OCI-LY3 (cell line): Measurements from ENCODE around the gene LSG1.
"Not testable (repeated sequence)": the region's sequence is repeated elsewhere in the genome, so short reads cannot be mapped to it uniquely, and the experiment has no call there.

Experiments used
- H2AFZ ChIP-seq: fragments of 200-600, 300-600 bp; shearing (Covaris generic); 2 replicates; pipeline ENCODE4 v1.6.0; 2014; ENCODE audit warnings: antibody characterized with exemption, low read depth, low read length
- H3K27ac ChIP-seq: fragments of 200-600, 300-600 bp; sonication (generic); 2 replicates; pipeline ENCODE4 v1.5.1; 2014; ENCODE audit warnings: mild to moderate bottlenecking, low read length, moderate library complexity, mixed read lengths
- H3K27me3 ChIP-seq: fragments of 200-600, 300-600 bp; sonication (generic); 2 replicates; pipeline ENCODE4 v1.6.1; 2014; ENCODE audit warnings: low read depth, low read length, mixed read lengths
- H3K36me3 ChIP-seq: fragments of 200-600, 300-600 bp; sonication (generic); replicated peaks from 2 replicates; pipeline ENCODE3; 2014; ENCODE audit warnings: low read depth, low read length, mixed read lengths
- H3K4me1 ChIP-seq: fragments of 300-600, 200-600 bp; sonication (generic); 2 replicates; pipeline ENCODE4 v1.6.1; 2014; ENCODE audit warnings: low read length, mixed read lengths
- H3K4me2 ChIP-seq: fragments of 200-600, 300-600 bp; sonication (generic); 2 replicates; pipeline ENCODE4 v1.6.1; 2014; ENCODE audit warnings: low read length, mixed read lengths
- H3K4me3 ChIP-seq: fragments of 300-600, 200-600 bp; sonication (generic); 2 replicates; pipeline ENCODE4 v1.5.1; 2014; ENCODE audit warnings: antibody characterized with exemption, mild to moderate bottlenecking, low read length, moderate library complexity
- H3K79me2 ChIP-seq: fragments of 300-600, 200-600 bp; shearing (Covaris generic); 2 replicates; pipeline ENCODE4 v1.6.1; 2014; ENCODE audit warnings: mild to moderate bottlenecking, low read length, mixed read lengths
- H3K9ac ChIP-seq: fragments of 300-600, 200-600 bp; shearing (Covaris generic); 2 replicates; pipeline ENCODE4 v1.6.0; 2014; ENCODE audit warnings: mild to moderate bottlenecking, low read length, moderate library complexity
- H3K9me3 ChIP-seq: fragments of 200-600, 300-600 bp; shearing (Covaris generic); 2 replicates; pipeline ENCODE4 v1.6.1; 2014; ENCODE audit warnings: low read length, mixed read lengths; ENCODE audit not compliant: insufficient read depth
- H4K20me1 ChIP-seq: fragments of 200-600, 300-600 bp; sonication (generic); 2 replicates; pipeline ENCODE4 v1.6.1; 2016; ENCODE audit warnings: low read length, mixed read lengths; ENCODE audit not compliant: insufficient read depth
- CTCF ChIP-seq: fragments of 200-600, 300-600 bp; sonication (generic); IDR thresholded peaks from 2 replicates; pipeline ENCODE4 v1.5.1; 2014; ENCODE audit warnings: antibody characterized with exemption, low read length, low read depth
- EZH2phosphoT487 ChIP-seq: fragments of 200-600 bp; shearing (Covaris generic); IDR thresholded peaks from 2 replicates; pipeline ENCODE4 v1.6.1; 2018; ENCODE audit warnings: antibody characterized with exemption, mixed run types, low read depth

Gene LSG1

GRCh38 chr3:194607592-194608389, 64.2 kb downstream of the LSG1 start:
- H3K9me3 ChIP-seq: no peaks in the 10 kb centered on the region
- no peaks in the 10 kb centered on the region for H3K27me3 ChIP-seq
- no peak overlapping the region for H3K27ac ChIP-seq
- no peak overlapping the region for H3K4me3 ChIP-seq
- no peaks in the 10 kb centered on the region for H3K4me1 ChIP-seq
- H4K20me1 ChIP-seq: no peaks in the 10 kb centered on the region
- TF ChIP-seq CTCF (no peak), EZH2phosphoT487 (no peak)
- no peaks in the 10 kb centered on the region for H3K36me3 ChIP-seq
- H2AFZ ChIP-seq: no peak overlapping the region
- no peak overlapping the region for H3K9ac ChIP-seq
- no peaks in the 10 kb centered on the region for H3K79me2 ChIP-seq
- no peak overlapping the region for H3K4me2 ChIP-seq

GRCh38 chr3:194606941-194607340, 65.0 kb downstream of the LSG1 start:
- no peaks in the 10 kb centered on the region for H3K27me3 ChIP-seq
- H3K9me3 ChIP-seq: no peaks in the 10 kb centered on the region
- H3K79me2 ChIP-seq: no peaks in the 10 kb centered on the region
- TF ChIP-seq EZH2phosphoT487 (no peak), CTCF (no peak)
- no peak overlapping the region for H3K9ac ChIP-seq
- no peak overlapping the region for H3K4me2 ChIP-seq
- no peak overlapping the region for H3K27ac ChIP-seq
- H3K36me3 ChIP-seq: no peaks in the 10 kb centered on the region
- H2AFZ ChIP-seq: no peak overlapping the region
- no peaks in the 10 kb centered on the region for H3K4me1 ChIP-seq
- no peak overlapping the region for H3K4me3 ChIP-seq
- no peaks in the 10 kb centered on the region for H4K20me1 ChIP-seq

DNA sequence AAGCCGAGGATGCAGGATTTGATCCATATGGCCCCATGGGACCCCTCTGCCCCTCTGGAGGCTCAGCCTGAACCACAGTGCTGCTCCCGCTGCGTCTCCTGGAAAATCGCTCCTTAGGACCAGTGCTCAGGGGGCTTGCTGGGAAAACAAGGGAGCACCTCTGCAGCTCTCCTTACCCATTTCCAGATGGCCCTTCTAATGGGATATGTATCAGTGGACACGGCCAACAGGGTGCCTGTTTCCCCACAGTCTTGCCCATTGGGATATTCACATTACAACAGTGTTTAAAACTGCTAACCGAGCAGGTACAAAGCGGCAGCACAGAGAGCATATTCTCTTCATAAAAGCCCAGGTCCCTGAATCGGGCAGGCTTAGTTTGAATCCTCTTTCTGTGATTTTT, 65.8 kb downstream of the LSG1 start:
- TF ChIP-seq EZH2phosphoT487: no peak
- no peak for TF ChIP-seq CTCF
- H3K27me3 ChIP-seq: no peaks in the 10 kb centered on the region

DNA sequence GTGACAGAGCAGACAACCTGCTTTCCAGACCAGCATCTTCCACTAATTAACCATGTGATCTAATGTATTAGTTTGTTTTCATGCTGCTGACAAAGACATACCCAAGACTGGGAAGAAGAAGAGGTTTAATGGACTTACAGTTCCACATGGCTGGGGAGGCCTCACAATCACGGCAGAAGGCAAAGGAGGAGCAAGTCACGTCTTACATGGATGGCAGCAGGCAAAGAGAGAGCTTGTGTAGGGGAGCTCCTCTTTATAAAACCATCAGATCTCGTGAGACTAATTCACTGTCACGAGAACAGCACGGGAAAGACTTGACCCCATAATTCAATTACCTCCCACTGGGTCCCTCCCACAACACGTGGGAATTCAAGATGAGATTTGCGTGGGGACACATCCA, 66.7 kb downstream of the LSG1 start:
- H4K20me1 ChIP-seq, H3K36me3 ChIP-seq, H3K79me2 ChIP-seq, H3K4me2 ChIP-seq, H3K4me3 ChIP-seq, H2AFZ ChIP-seq, H3K27ac ChIP-seq, H3K27me3 ChIP-seq, H3K9me3 ChIP-seq, H3K9ac ChIP-seq, H3K4me1 ChIP-seq: not testable (repeated sequence)

More for the DNA sequence above, 65.8 kb downstream of the LSG1 start:
- Histone ChIP-seq H3K9ac (no peak overlapping the region), H3K4me3 (no peak overlapping the region), H3K36me3 (no peaks in the 10 kb centered on the region), H3K79me2 (no peaks in the 10 kb centered on the region), H3K4me1 (no peaks in the 10 kb centered on the region), H3K9me3 (no peaks in the 10 kb centered on the region), H3K4me2 (no peak overlapping the region), H3K27ac (no peak overlapping the region), H2AFZ (no peak overlapping the region), H4K20me1 (no peaks in the 10 kb centered on the region)
